IMR-90 (cell line): Measurements from ENCODE around the gene PRPF6. TPM values are rescaled to one million over a fixed set of nuclear protein-coding genes. Genes with fewer than 3 reads are reported as not detected.

Experiments
- ATAC-seq: fragments of 200-7000 bp; cut with Tn5 transposase; 2 replicates; pipeline ENCODE4 v1.9.1; 2020; ENCODE audit warnings: low read depth, mild to moderate bottlenecking, moderate library complexity
- BruUV-seq: library from RNA; stranded (reverse); fragments of 400-500 nt; replicated peaks from 2 replicates; lab custom pipeline; 2021; lab: Mats Ljungman, UMichigan
- CTCF ChIA-PET: fragments of 300-600 bp; formaldehyde crosslinking; extraction: SDS; loops from one replicate; lab custom pipeline; 2021; ENCODE audit warnings: antibody characterized with exemption; lab: Yijun Ruan, JAX
- POLR2A ChIA-PET: fragments of 300-600 bp; sonication (Branson Sonifier 250); formaldehyde crosslinking; loops from one replicate; lab custom pipeline; 2022; ENCODE audit warnings: antibody characterized with exemption; ENCODE audit not compliant: unreplicated experiment; lab: Charles Lee
- DNase-seq: peaks from one replicate; pipeline ENCODE4 v3.0.0; 2013
- H2AFZ ChIP-seq: replicated peaks from 2 replicates; pipeline ENCODE3; 2013; ENCODE audit warnings: low read length, mild to moderate bottlenecking; ENCODE audit not compliant: poor library complexity
- H2AK5ac ChIP-seq: 2 replicates; pipeline ENCODE4 v1.6.1; 2013; ENCODE audit warnings: low read depth, low read length, inconsistent platforms
- H2AK9ac ChIP-seq: replicated peaks from 2 replicates; pipeline ENCODE3; 2013; ENCODE audit warnings: mild to moderate bottlenecking, low read depth, low read length, moderate library complexity; ENCODE audit not compliant: poor library complexity
- H2BK120ac ChIP-seq: 2 replicates; pipeline ENCODE4 v1.6.1; 2013; ENCODE audit warnings: low read depth, low read length, inconsistent platforms
- H2BK15ac ChIP-seq: 3 replicates; pipeline ENCODE4 v1.6.1; 2013; ENCODE audit warnings: low read depth, low read length, inconsistent platforms
- H2BK20ac ChIP-seq: 2 replicates; pipeline ENCODE4 v1.6.1; 2013; ENCODE audit warnings: low read depth, mild to moderate bottlenecking, inconsistent platforms, low read length, moderate library complexity
- H2BK5ac ChIP-seq: 2 replicates; pipeline ENCODE4 v1.6.1; 2013; ENCODE audit warnings: mild to moderate bottlenecking, low read depth, low read length, inconsistent platforms; ENCODE audit not compliant: poor library complexity, severe bottlenecking
- H3K14ac ChIP-seq: replicated peaks from 2 replicates; pipeline ENCODE4 v1.6.1; 2013; ENCODE audit warnings: low read depth, low read length, inconsistent platforms
- H3K18ac ChIP-seq: 2 replicates; pipeline ENCODE4 v1.6.1; 2013; ENCODE audit warnings: low read depth, low read length, control low read depth
- H3K23ac ChIP-seq: 2 replicates; pipeline ENCODE4 v1.6.1; 2013; ENCODE audit warnings: low read depth, low read length, inconsistent platforms
- H3K27ac ChIP-seq: 2 replicates; pipeline ENCODE4 v1.5.1; 2013; ENCODE audit warnings: mild to moderate bottlenecking, control low read depth, low read length; ENCODE audit not compliant: insufficient read depth
- H3K27me3 ChIP-seq: 2 replicates; pipeline ENCODE4 v1.6.1; 2013; ENCODE audit warnings: low read length; ENCODE audit not compliant: control insufficient read depth, insufficient read depth
- H3K36me3 ChIP-seq: 2 replicates; pipeline ENCODE4 v1.6.1; 2013; ENCODE audit warnings: low read length, mixed read lengths; ENCODE audit not compliant: control insufficient read depth, insufficient read depth
- H3K4ac ChIP-seq: 2 replicates; pipeline ENCODE4 v1.6.1; 2013; ENCODE audit warnings: low read depth, low read length, inconsistent platforms
- H3K4me1 ChIP-seq: 2 replicates; pipeline ENCODE4 v1.6.1; 2013; ENCODE audit warnings: low read length, mixed read lengths; ENCODE audit not compliant: control insufficient read depth, insufficient read depth
- H3K4me2 ChIP-seq: 2 replicates; pipeline ENCODE4 v1.6.1; 2013; ENCODE audit warnings: low read depth, mild to moderate bottlenecking, control low read depth, low read length, moderate library complexity
- H3K4me3 ChIP-seq: 2 replicates; pipeline ENCODE4 v1.5.1; 2013; ENCODE audit warnings: low read depth, mild to moderate bottlenecking, control low read depth, low read length, moderate library complexity; ENCODE audit not compliant: insufficient read depth
- H3K56ac ChIP-seq: 2 replicates; pipeline ENCODE4 v1.6.1; 2013; ENCODE audit warnings: low read length, inconsistent platforms; ENCODE audit not compliant: insufficient read depth; ENCODE audit errors: extremely low read depth
- H3K79me1 ChIP-seq, 2 experiments: 2 replicates each; pipeline ENCODE4 v1.6.1; 2013; ENCODE audit warnings: low read length in 2 of 2, inconsistent platforms in 1 of 2, low read depth in 1 of 2
- H3K9ac ChIP-seq: 2 replicates; pipeline ENCODE4 v1.6.1; 2013; ENCODE audit warnings: low read depth, low read length, control low read depth
- H3K9me1 ChIP-seq: 2 replicates; pipeline ENCODE4 v1.6.1; 2013; ENCODE audit warnings: low read length, inconsistent platforms; ENCODE audit not compliant: insufficient read depth
- H3K9me3 ChIP-seq: 2 replicates; pipeline ENCODE4 v1.6.1; 2013; ENCODE audit warnings: low read length; ENCODE audit not compliant: control insufficient read depth, insufficient read depth
- H4K20me1 ChIP-seq: 2 replicates; pipeline ENCODE4 v1.6.1; 2013; ENCODE audit warnings: low read length, inconsistent platforms; ENCODE audit not compliant: insufficient read depth
- H4K5ac ChIP-seq: 2 replicates; pipeline ENCODE4 v1.6.1; 2013; ENCODE audit warnings: mild to moderate bottlenecking, low read depth, low read length, control low read depth
- H4K8ac ChIP-seq, 2 experiments: 2 replicates each; pipeline ENCODE4 v1.6.1; 2013; ENCODE audit warnings: low read depth in 2 of 2, low read length in 2 of 2, control low read depth in 1 of 2, inconsistent platforms in 1 of 2
- H4K91ac ChIP-seq: 2 replicates; pipeline ENCODE4 v1.6.1; 2013; ENCODE audit warnings: low read depth, low read length, inconsistent platforms; ENCODE audit not compliant: insufficient read depth
- BHLHE40 ChIP-seq: fragments of 150-350 bp; IDR thresholded peaks from 2 replicates; pipeline ENCODE4 v1.6.1; 2016; ENCODE audit warnings: mild to moderate bottlenecking, low read depth, low read length
- CEBPB ChIP-seq: IDR thresholded peaks from 2 replicates; pipeline ENCODE4 v1.6.1; 2012; ENCODE audit warnings: low read depth, low read length, improper control_type of control experiment
- FOS ChIP-seq: fragments of 150-350 bp; IDR thresholded peaks from 2 replicates; pipeline ENCODE4 v1.6.1; 2016; ENCODE audit warnings: low read depth, low read length
- MAFK ChIP-seq: IDR thresholded peaks from 2 replicates; pipeline ENCODE4 v1.6.1; 2012; ENCODE audit warnings: low read depth, low read length, improper control_type of control experiment
- MAZ ChIP-seq: IDR thresholded peaks from 2 replicates; pipeline ENCODE4 v1.6.1; 2012; ENCODE audit warnings: low read depth, mild to moderate bottlenecking, low read length, improper control_type of control experiment, moderate library complexity, borderline replicate concordance
- MXI1 ChIP-seq: IDR thresholded peaks from 2 replicates; pipeline ENCODE4 v1.6.1; 2012; ENCODE audit warnings: low read depth, mild to moderate bottlenecking, low read length, moderate library complexity, borderline replicate concordance
- NFE2L2 ChIP-seq: fragments of 150-350 bp; IDR thresholded peaks from 2 replicates; pipeline ENCODE4 v1.6.1; 2016; ENCODE audit warnings: low read depth, mild to moderate bottlenecking, low read length
- POLR2A ChIP-seq: IDR thresholded peaks from 2 replicates; pipeline ENCODE4 v1.6.1; 2012; ENCODE audit warnings: mild to moderate bottlenecking, low read depth, low read length
- RAD21 ChIP-seq: IDR thresholded peaks from 2 replicates; pipeline ENCODE4 v1.6.1; 2012; ENCODE audit warnings: low read length, improper control_type of control experiment
- RCOR1 ChIP-seq: IDR thresholded peaks from 2 replicates; pipeline ENCODE4 v1.6.1; 2012; ENCODE audit warnings: mild to moderate bottlenecking, low read length, improper control_type of control experiment; ENCODE audit not compliant: insufficient replicate concordance
- RFX5 ChIP-seq: IDR thresholded peaks from 2 replicates; pipeline ENCODE4 v1.8.0; 2012; ENCODE audit warnings: low read depth, mild to moderate bottlenecking, low read length, moderate library complexity
- SMC3 ChIP-seq: fragments of 150-350 bp; IDR thresholded peaks from 2 replicates; pipeline ENCODE4 v1.6.1; 2016; ENCODE audit warnings: low read depth, mild to moderate bottlenecking, antibody characterized with exemption, low read length, moderate library complexity
- WGBS, 2 experiments: methylation state at CpG; one replicate each; pipeline versions ENCODE4 v1.1.5 to v1.1.7; 2013; ENCODE audit warnings: missing lambda C conversion rate in 2 of 2; ENCODE audit not compliant: insufficient read length in 1 of 2; ENCODE audit errors: extremely low coverage in 2 of 2; 5-methylcytosine and 5-hydroxymethylcytosine counted together
- dilution Hi-C: fragments of 300-500 bp; cut with HindIII; formaldehyde crosslinking; loops from one replicate; pipeline ENCODE4 v1.14.3; 2018; ENCODE audit warnings: low sequenced_read_pairs; ENCODE audit not compliant: unreplicated experiment
- in situ Hi-C: fragments of 300-500 bp; cut with MboI; formaldehyde crosslinking; loops from 3 replicates; pipeline ENCODE4 v1.14.3; 2019; ENCODE audit warnings: low sequenced_read_pairs, inconsistent platforms, mixed read lengths
- intact Hi-C: fragments of 100-400 bp; cut with micrococcal nuclease; formaldehyde crosslinking; loops from 2 replicates; pipeline ENCODE4 v1.10.0; 2022
- polyA plus RNA-seq, 3 experiments: library from polyadenylated mRNA; depleted of rRNA; stranded (reverse); fragments of >200 nt; gene quantifications; 2 replicates each; pipeline ENCODE4 v1.2.3, GENCODE V29; 2012; ENCODE audit warnings: low replicate concordance in 1 of 3
- total RNA-seq: library from RNA; depleted of rRNA; stranded (reverse); fragments of >200 nt; gene quantifications from 2 replicates; pipeline ENCODE4 v1.2.3, GENCODE V29; 2012
- TF ChIP-seq, protein P1 (sequence below): fragments of 150-350 bp; IDR thresholded peaks from 2 replicates; pipeline ENCODE4 v1.6.1; 2016; ENCODE audit warnings: low read depth, mild to moderate bottlenecking, low read length, moderate library complexity, borderline replicate concordance

Gene PRPF6
- total and polyA plus RNA-seq, 2 of the 4 experiments (the other 2 are of a cell fraction), result 43.5 to 71.3 TPM

DNA sequence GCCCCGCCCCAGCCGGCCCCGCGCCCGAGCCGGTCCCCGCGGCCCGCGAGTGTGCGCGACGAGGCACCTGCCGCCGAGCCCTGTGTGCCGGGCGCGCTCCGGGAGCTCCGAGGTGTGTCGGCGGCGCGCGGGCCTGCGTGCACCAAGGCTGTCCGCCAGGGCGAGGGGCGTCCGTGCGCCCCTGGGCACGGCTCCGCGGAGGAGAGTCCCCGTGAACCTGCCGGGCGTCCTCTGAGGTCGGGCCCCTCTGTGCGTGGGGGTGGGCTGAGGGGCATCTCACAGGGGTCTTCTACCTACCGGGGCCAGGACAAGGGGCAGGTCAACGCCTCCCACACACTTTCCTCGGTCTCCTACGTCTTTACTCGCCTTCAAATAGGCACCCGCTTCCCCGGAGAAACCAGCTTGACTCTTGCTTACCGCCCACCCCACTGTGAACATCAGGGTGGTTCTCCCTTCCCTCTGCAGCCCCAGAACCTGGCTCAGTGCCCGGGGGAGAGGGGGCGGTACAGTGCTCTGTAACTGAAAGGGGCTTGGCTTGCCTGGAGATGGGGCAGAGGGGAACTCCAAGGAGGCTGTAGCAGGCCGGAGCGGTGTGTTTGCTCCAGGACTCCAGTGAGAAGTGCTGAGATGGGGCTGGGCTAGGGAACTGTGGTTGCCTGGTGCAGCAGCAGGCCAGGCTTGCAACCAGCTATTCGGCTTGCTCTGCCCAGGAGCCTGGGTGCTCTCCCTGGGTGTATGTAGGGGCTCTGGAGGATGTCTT, 1.2 kb upstream of the PRPF6 start, which contains the start of gene SAMD10:
Gene SAMD10 (minus strand): TSS at position 86 of the 760 bp plus-strand sequence. CDS start 175 bp downstream, outside the sequence.
- Histone ChIP-seq H4K5ac (peak within 1 kb of the TSS; percentile 91), H2BK15ac (no peak within 1 kb of the TSS), H2AK5ac (peak within 1 kb of the TSS; percentile 54), H3K36me3 (peaks cover 7% of the 10 kb centered on the region), H3K4ac (peak within 1 kb of the TSS; percentile 74), H2BK5ac (peak within 1 kb of the TSS; percentile 14), H2AFZ (peak within 1 kb of the TSS; percentile 100), H3K9ac (peak within 1 kb of the TSS; percentile 18; the same call in 1 of the 2 replicates), H3K18ac (no peak within 1 kb of the TSS), H3K23ac (peak within 1 kb of the TSS; percentile 44; the same call in 1 of the 2 replicates), H2BK20ac (no peak within 1 kb of the TSS), H3K27ac (no peak within 1 kb of the TSS; the same call in 1 of the 2 replicates), H3K9me3 (no peaks in the 10 kb centered on the region), H2AK9ac (peak within 1 kb of the TSS; percentile 91), H3K4me3 (peak within 1 kb of the TSS; percentile 42), H4K20me1 (peaks cover 10% of the 10 kb centered on the region; the same call in 1 of the 2 replicates), H3K79me1 (peaks cover 21 to 34% of the 10 kb centered on the region in 2 experiments), H2BK120ac (peak within 1 kb of the TSS; percentile 19), H3K4me2 (peak within 1 kb of the TSS; percentile 77), H3K4me1 (peaks cover 31% of the 10 kb centered on the region), H3K14ac (peak within 1 kb of the TSS; percentile 22), H4K91ac (peak within 1 kb of the TSS; percentile 76), H3K9me1 (peaks cover 20% of the 10 kb centered on the region), H4K8ac (peak within 1 kb of the TSS; percentile 91 to 94), H3K56ac (no peak within 1 kb of the TSS), H3K27me3 (no peaks in the 10 kb centered on the region)
- in situ Hi-C loops (loop anchor here (10.0 kb wide), 1 partner anchor 445 kb away; the partner anchor contains the start of gene PTK6), intact Hi-C loops (loop anchor here (1.0 to 2.0 kb wide), 2 partner anchors 77 to 141 kb away; no protein-coding TSS in a partner anchor), dilution Hi-C loops (no loop called here)
- ChIA-PET POLR2A (interaction anchor here (1.0 kb wide), 1 partner anchor 114 kb away, joined by 4 read pairs; the partner anchor contains the start of gene TPD52L2), CTCF (interaction anchor here (1.3 kb wide), 1 partner anchor 140 kb away, joined by 3 read pairs; no protein-coding TSS in a partner anchor)
- no TSS peak for BruUV-seq
- 4% methylated on average over 18 of the region's 52 CpGs; no CpG with 5 or more reads in 1 of the 2 experiments for WGBS, 2 experiments
- no peak for TF ChIP-seq MXI1
- no peak for TF ChIP-seq SMC3
- no peak for TF ChIP-seq RAD21
- no peak for TF ChIP-seq RFX5
- TF ChIP-seq MAZ, result no peak
- TF ChIP-seq, protein P1, sequence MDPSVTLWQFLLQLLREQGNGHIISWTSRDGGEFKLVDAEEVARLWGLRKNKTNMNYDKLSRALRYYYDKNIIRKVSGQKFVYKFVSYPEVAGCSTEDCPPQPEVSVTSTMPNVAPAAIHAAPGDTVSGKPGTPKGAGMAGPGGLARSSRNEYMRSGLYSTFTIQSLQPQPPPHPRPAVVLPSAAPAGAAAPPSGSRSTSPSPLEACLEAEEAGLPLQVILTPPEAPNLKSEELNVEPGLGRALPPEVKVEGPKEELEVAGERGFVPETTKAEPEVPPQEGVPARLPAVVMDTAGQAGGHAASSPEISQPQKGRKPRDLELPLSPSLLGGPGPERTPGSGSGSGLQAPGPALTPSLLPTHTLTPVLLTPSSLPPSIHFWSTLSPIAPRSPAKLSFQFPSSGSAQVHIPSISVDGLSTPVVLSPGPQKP, result no peak
- no peak for TF ChIP-seq RCOR1
- TF ChIP-seq NFE2L2, result no peak
- no peak for TF ChIP-seq MAFK
- TF ChIP-seq BHLHE40, result no peak
- no peak for TF ChIP-seq CEBPB
- TF ChIP-seq POLR2A, result no peak
- TF ChIP-seq FOS, result no peak
- ATAC-seq (peak; percentile 1; the same call in 1 of the 2 replicates), DNase-seq (peak; percentile 53)
